ENCODE results near the gene SGIP1.

Gene SGIP1, protein sequence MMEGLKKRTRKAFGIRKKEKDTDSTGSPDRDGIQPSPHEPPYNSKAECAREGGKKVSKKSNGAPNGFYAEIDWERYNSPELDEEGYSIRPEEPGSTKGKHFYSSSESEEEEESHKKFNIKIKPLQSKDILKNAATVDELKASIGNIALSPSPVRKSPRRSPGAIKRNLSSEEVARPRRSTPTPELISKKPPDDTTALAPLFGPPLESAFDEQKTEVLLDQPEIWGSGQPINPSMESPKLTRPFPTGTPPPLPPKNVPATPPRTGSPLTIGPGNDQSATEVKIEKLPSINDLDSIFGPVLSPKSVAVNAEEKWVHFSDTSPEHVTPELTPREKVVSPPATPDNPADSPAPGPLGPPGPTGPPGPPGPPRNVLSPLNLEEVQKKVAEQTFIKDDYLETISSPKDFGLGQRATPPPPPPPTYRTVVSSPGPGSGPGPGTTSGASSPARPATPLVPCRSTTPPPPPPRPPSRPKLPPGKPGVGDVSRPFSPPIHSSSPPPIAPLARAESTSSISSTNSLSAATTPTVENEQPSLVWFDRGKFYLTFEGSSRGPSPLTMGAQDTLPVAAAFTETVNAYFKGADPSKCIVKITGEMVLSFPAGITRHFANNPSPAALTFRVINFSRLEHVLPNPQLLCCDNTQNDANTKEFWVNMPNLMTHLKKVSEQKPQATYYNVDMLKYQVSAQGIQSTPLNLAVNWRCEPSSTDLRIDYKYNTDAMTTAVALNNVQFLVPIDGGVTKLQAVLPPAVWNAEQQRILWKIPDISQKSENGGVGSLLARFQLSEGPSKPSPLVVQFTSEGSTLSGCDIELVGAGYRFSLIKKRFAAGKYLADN

DNA sequence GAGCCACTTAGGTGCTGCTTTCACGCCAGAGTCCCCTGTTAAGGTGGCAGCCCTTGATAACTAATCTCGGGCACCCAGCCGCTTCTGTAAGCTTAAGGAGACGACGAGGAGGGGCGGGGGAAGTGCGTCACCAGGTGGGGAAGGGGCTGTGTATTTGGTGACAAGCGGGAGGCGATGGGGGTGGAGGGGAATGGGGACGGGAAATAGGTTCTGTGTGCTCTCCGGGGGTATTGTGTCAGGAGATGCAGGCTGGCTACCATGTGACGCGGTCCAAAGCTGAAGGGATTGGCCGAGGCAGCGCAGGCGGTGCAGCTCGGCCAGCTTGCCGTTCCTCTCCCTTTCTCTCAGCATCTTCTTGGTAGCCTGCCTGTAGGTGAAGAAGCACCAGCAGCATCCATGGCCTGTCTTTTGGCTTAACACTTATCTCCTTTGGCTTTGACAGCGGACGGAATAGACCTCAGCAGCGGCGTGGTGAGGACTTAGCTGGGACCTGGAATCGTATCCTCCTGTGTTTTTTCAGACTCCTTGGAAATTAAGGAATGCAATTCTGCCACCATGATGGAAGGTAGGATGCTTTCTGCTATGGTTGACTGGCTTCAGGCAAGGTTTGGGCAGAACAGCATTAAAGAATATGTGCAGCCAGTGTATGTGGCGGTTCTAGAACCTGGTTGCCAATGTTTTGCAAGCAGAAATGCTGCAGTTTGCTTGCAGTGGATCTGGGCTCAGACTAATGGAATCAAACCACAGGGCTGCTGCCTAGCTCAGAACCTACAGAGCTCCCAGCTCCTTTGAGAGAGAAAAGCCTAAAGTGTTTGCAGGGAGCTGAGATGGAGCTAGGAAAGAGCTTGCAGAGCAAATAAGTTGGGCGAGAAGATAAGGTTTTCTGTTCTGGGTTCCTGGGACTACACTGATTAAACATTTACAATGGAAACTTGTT is at the start of gene SGIP1:
TSS of gene SGIP1 (plus strand) at position 350 of the 937 bp plus-strand sequence. CDS start at position 556, 206 bp downstream.
- DNase-seq (ENCODE audit: low spot score), result no peak

DNA sequence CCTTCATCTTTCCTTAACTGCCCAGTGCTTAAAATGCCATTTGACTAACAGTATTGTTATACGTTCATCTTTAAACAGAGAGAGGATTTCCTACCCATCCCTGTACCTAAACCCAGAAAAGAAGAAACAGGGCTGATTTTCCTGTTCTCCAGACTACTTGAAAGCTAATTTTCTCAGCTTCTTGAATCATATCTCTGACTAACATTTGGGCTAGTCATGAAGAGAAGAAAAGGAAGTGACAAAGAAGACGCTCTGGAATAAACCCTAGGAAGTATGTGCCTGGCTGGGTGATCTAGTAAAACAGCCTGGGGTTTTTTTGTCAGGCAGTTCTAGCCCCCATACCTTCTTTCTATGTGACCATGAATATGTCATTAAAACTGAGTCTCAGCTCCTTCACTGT is 44.8 kb upstream of the SGIP1 start:
- DNase-seq (ENCODE audit: low spot score), result no peak

GRCh38 chr1:66489972-66490601 is 43.9 kb upstream of the SGIP1 start:
- no peak for DNase-seq (ENCODE audit: low spot score)

GRCh38 chr1:66490816-66491215 is 43.1 kb upstream of the SGIP1 start:
- DNase-seq (ENCODE audit: low spot score), result no peak

GRCh38 chr1:66492424-66492823 is 41.5 kb upstream of the SGIP1 start:
- no peak for DNase-seq (ENCODE audit: low spot score)

GRCh38 chr1:66493731-66494130 is 40.2 kb upstream of the SGIP1 start:
- no peak for DNase-seq (ENCODE audit: low spot score)

GRCh38 chr1:66494482-66494881 is 39.5 kb upstream of the SGIP1 start:
- DNase-seq (ENCODE audit: low spot score), result no peak

DNA sequence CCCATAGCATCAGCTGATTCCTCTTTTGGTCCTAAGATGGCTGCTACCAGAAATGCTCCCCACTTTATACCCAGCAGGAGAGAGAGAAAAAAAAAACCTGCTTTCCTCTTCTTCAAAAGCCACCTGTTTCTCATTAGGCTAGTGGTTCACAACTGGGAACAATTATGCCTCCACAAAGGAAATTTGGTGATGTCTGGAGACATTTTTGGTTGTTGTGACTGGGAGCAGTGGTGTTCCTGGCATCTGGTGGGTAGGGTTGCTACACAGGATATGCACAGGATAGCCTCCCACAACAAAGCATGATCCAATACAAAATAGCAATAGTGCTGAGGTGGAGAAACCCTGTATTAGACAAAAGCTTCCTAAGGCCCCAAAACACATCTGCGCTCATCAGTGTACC is 38.5 kb upstream of the SGIP1 start:
- no peak for DNase-seq (ENCODE audit: low spot score)

DNA sequence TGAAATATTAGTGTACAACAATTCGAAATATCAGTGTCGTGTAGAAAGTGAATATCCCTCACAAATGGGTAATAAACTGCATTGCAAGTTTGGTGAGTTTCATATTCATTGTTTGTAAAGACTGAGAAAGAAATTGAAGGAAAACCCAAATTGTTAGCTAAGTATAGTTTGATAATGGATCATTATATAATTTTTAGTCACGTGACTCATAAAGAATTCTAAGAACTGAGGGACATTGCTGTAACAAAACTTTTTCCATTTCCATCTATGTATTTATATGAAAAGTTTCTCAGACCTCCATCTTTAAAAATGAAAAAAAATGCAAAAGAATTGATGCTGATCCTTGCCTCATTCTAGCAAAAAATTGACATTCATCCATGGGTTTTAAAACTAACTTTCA is 36.0 kb upstream of the SGIP1 start:
- no peak for DNase-seq (ENCODE audit: low spot score)

DNA sequence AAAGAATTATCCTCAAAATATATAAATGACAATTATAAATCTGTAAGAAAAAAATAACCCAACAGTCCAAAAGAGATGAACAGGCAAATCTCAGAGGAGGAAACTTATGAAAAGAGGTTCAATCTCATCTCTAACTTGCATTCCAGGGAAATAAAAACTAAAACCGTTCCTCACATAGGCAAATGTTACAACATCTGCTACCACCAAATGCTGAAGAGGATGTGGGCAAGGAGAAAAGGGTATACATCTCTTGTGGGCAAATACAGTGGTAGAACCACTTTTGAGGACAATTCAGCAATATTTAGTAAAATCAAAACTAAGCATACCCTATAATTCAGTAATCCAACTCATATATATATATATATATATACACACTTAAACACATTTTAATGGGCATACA is 33.7 kb upstream of the SGIP1 start:
- no peak for DNase-seq (ENCODE audit: low spot score)

- DNase-seq (ENCODE audit: low spot score), result no peak
Observed at GRCh38 chr1:66502086-66502485, 31.9 kb upstream of the SGIP1 start.

- DNase-seq (ENCODE audit: low spot score), result peak; percentile 35
Observed at GRCh38 chr1:66503841-66504470, 30.0 kb upstream of the SGIP1 start.

DNA sequence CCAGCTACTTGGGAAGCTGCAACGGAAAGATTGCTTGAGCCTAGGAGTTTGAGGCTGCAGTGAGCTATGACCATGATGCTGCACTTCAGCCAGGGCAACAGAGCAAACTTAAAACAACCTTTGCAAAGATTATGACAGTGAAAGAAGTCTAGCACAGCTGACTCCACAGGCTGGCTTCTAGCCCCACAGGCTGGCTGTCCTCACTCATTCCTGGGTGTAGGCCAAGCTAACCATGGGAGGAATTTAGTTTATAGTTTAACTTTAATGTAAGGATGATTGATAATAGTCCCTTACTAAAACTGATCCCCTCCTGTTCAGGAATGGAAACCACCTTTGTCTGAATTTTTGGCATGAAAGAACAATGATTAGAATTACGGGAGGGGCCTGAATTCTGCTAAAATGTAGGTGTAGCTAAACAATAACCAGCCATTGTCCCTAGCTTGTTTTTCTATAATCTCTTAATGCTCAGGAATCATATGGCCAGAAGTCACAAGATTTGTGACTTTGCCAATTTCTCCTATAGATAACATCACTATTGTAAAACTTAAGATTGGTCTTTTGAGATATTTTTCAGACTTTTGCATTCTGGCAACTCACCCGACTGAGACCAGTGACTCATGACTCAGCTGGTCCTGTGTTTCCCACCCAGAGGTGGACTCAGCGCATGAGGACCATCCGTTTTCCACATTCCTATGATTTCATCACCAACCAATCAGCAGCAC is 28.1 kb upstream of the SGIP1 start:
- DNase-seq (ENCODE audit: low spot score), result no peak

DNA sequence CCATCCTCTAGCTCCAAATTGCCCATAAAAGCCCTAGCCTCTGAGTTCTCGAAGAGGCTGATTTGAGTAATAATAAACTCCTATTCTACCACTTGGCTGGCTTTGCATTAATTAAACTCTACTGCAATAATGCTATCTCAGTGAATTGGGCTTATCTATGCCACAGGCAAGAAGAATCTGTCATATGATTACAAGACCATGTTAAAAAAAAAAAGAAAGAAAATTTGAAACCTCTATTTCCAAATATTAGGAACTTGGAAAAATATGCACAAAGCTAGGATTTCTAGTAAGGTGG is 27.6 kb upstream of the SGIP1 start:
- no peak for DNase-seq (ENCODE audit: low spot score)

DNA sequence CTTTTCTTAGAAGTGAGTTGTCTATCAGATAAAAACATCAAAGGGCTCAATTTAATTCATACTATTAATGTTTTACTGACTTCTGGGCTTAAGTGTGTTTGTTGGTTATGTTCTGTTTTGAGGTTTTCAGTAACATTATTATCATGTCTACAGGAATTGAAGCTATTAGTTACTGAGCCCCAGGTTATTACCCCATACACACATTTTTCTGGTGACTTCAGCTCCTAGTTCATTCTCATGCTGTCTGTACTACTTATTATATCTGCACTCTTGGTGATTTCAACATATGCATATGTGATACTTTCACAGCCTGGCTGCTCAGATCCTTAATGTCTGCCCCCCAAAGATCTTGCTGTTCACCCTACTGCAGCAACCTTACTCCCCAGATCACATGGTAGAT is 27.0 kb upstream of the SGIP1 start:
- no peak for DNase-seq (ENCODE audit: low spot score)

DNA sequence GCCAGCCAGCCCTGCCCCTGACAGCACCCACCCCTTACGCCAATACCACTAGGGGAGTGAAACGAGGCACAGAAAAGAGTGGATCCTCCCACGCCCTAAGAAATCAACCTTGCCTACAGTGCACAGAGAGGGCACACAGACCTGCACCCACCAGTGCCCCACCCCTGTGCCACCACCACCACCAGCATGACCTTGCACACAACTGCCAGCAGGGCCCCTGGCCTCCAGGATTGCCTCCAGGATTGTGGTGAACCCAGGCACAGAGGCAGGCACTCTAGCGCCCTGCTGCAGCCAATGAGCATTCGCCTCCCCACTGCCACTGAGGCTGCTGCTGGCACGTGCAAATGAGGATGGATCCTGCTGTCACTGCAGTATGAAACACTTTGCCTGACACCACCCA is 23.5 kb upstream of the SGIP1 start:
- DNase-seq (ENCODE audit: low spot score), result no peak

DNA sequence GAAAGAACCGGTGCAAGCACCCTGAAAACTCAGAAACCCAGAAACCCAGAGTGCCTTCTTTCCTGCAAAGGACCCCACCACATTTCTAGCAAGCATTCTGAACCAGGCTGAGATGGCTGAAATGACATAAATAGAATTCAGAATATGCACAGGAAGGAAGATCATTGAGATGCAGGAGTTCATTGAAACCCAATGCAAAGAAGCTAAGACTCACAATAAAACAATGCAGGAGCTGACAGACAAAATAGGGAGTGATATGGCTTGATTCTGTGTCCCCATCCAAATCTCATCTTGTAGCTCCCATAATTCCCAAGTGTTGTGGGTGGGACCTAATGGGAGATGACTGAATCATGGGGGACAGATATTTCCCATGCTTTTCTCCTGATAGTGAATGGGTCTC is 22.8 kb upstream of the SGIP1 start:
- no peak for DNase-seq (ENCODE audit: low spot score)

DNA sequence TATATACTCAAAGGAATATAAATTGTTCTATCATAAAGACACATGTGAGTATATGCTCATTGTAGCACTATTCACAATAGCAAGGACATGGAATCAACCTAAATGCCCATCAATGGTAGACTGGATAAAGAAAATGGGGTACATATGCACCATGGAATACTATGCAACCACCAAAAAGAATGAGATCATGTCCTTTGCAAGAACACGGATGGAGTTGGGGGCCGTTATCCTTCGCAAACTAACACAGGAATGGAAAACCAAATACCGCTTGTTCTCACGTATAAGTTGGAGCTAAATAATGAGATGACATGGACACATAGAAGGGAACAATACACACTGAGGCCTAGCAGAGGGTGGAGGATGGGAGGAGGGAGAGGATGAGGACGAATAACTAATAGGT is 16.0 kb upstream of the SGIP1 start:
- no peak for DNase-seq (ENCODE audit: low spot score)

DNA sequence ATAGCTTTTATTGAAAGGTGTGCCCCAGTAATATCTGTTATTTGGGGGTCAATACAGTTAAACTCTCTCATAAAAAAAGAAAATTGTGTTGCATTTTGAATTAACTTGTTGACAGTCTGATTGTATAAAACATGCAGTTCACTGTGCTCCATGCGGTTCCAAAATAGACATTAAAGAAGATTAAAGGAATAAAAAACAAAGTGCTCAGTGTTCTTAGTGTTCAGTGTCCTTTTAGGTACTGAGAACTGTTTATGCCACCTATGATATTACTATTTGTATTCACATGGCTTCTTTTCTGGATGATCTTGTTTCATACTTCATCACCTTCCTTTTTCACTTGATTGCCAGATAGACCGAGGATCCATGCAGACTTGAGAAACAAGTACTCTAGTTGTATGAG is 15.3 kb upstream of the SGIP1 start:
- DNase-seq (ENCODE audit: low spot score), result no peak

DNA sequence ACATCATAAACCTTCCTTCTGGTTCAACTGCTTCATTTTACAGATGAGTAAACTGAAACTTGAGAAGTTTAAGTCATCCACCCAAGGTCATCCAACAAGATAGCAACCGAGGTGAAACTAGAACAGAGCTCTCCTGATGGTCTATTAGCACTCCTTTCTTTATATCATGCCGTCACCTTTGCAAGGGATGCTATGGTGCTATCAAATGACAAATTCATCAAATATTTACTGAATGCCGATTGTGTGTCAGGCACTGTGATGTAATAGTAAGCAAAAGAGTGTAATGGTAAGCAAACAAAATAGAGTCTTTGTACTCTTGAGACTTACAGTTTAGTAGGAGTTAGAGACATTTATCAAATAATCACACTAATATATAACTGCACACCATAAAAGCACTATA is 14.0 kb upstream of the SGIP1 start:
- peak; percentile 8 for DNase-seq (ENCODE audit: low spot score)

DNA sequence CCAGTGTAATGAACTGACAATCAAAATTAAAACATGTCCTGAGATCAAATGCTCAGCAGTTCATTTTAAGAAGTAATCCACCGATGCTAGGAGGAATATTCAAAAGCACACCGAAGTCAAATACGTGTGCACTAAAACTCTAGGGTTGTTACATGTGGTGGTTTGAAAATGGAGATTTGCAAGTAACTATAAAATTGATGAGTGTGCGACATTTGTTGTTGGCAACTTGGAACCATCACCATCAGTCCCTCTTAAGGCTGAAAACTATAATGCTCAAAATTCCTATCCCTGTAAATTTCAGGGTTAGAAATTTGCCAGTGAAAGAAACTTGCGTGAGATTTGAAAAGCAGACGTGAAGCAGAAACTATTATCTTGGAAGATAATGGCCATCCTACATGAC is 13.3 kb upstream of the SGIP1 start:
- no peak for DNase-seq (ENCODE audit: low spot score)
